MM.1S (cell line): Measurements from ENCODE around the gene TBATA.

Source experiments
- EZH2 ChIP-seq: fragments of 300-600 bp; sonication (generic); optimal IDR thresholded peaks from 2 replicates; pipeline ENCODE3; 2017; ENCODE audit warnings: low read depth, mild to moderate bottlenecking, antibody characterized with exemption, low read length, mixed read lengths
- EZH2phosphoT487 ChIP-seq: fragments of 300-600 bp; sonication (generic); IDR thresholded peaks from 2 replicates; pipeline ENCODE4 v1.6.1; 2018; ENCODE audit warnings: antibody characterized with exemption, low read length
- TF ChIP-seq, protein P1 (sequence below): fragments of 300-600 bp; sonication (generic); IDR thresholded peaks from 2 replicates; pipeline ENCODE4 v1.5.1; 2016; ENCODE audit warnings: antibody characterized with exemption, low read length, mixed read lengths

DNA sequence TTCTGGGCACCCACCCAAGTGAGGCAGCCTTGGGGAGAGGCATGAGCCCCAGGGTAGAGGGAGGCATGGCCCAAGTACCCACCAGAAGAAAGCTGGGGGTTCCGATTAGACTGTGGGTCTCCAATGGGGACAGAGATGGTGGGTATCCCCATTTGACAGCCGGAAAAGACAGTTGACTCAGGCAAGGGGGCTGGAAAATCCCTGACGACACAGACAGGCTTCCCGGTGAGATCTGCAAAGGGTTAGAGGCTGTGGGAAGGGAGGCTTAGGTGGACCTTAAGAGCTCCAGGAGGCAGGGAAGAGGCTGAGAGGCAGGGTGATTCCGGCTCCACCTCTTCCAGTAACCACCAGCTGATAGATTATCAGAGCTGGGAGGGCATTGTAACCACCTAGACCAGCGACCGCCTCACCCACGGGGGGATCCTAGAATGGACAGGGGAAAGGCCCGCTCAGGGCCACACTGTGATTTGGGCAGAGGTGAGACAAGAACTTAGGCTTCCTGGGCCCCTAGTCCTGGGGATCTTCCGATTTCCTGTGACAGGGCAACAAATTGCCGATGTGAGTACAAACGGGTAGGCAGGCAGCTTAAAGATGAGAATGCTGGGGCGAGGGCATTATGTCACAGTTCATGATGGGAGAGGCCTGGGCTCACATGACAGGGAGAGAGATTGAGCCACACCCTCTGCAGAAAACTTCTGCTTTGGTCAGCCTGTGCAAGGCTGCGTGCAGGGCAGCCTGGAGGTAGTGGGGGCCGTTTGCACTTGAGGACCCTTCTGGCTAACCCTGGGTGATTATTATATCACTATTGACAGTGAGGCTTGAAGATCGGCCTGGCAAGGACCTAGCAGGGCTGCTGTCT lies 5.4 kb downstream of the TBATA start:
- TF ChIP-seq, protein P1, sequence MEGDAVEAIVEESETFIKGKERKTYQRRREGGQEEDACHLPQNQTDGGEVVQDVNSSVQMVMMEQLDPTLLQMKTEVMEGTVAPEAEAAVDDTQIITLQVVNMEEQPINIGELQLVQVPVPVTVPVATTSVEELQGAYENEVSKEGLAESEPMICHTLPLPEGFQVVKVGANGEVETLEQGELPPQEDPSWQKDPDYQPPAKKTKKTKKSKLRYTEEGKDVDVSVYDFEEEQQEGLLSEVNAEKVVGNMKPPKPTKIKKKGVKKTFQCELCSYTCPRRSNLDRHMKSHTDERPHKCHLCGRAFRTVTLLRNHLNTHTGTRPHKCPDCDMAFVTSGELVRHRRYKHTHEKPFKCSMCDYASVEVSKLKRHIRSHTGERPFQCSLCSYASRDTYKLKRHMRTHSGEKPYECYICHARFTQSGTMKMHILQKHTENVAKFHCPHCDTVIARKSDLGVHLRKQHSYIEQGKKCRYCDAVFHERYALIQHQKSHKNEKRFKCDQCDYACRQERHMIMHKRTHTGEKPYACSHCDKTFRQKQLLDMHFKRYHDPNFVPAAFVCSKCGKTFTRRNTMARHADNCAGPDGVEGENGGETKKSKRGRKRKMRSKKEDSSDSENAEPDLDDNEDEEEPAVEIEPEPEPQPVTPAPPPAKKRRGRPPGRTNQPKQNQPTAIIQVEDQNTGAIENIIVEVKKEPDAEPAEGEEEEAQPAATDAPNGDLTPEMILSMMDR, result no peak
- no peak for TF ChIP-seq EZH2
- TF ChIP-seq EZH2phosphoT487, result no peak
